Activated CD4-positive, alpha-beta T cell treated with anti-CD3 and anti-CD28 coated beads for 48 hours (primary cell): Measurements from ENCODE around the gene FSCN2.
"Not testable (repeated sequence)": the region's sequence is repeated elsewhere in the genome, so short reads cannot be mapped to it uniquely, and the experiment has no call there.

Source experiments
- DNase-seq: peaks from one replicate; pipeline ENCODE4 v3.0.0-alpha.2; 2020

The FSCN2 gene

GRCh38 chr17:81531013-81531412 lies 2.8 kb downstream of the FSCN2 start:
- not testable (repeated sequence) for DNase-seq

GRCh38 chr17:81531998-81532404 lies 3.8 kb downstream of the FSCN2 start:
- DNase-seq: not testable (repeated sequence)

- no peak for DNase-seq
Observed at GRCh38 chr17:81532490-81533287, 4.5 kb downstream of the FSCN2 start.

GRCh38 chr17:81533339-81534141 lies 5.4 kb downstream of the FSCN2 start:
- no peak for DNase-seq

- no peak for DNase-seq
Observed at GRCh38 chr17:81534157-81535006, 6.2 kb downstream of the FSCN2 start.

- DNase-seq: no peak
Observed at GRCh38 chr17:81535007-81535328, 6.8 kb downstream of the FSCN2 start.

- no peak for DNase-seq
Observed at GRCh38 chr17:81535480-81536298, 7.5 kb downstream of the FSCN2 start.

GRCh38 chr17:81536299-81537290 lies 8.4 kb downstream of the FSCN2 start:
- no peak for DNase-seq

- peak; percentile 56 for DNase-seq
Observed at GRCh38 chr17:81537343-81537855, 9.2 kb downstream of the FSCN2 start.

GRCh38 chr17:81537856-81538555 lies 9.8 kb downstream of the FSCN2 start:
- DNase-seq: no peak

GRCh38 chr17:81538651-81539570 lies 10.7 kb downstream of the FSCN2 start:
- no peak for DNase-seq

- DNase-seq: no peak
Observed at GRCh38 chr17:81539571-81539900, 11.4 kb downstream of the FSCN2 start.

- no peak for DNase-seq
Observed at GRCh38 chr17:81539961-81540675, 11.9 kb downstream of the FSCN2 start.

GRCh38 chr17:81540676-81541027 lies 12.5 kb downstream of the FSCN2 start:
- no peak for DNase-seq

GRCh38 chr17:81541123-81541522 lies 12.9 kb downstream of the FSCN2 start:
- no peak for DNase-seq

GRCh38 chr17:81542431-81543338 lies 14.5 kb downstream of the FSCN2 start:
- DNase-seq: no peak

- DNase-seq: no peak
Observed at GRCh38 chr17:81543339-81543675, 15.1 kb downstream of the FSCN2 start.

GRCh38 chr17:81543756-81544155 lies 15.6 kb downstream of the FSCN2 start:
- no peak for DNase-seq
